Measurements from ENCODE around the gene TTLL13. TPM values are rescaled to one million over a fixed set of nuclear protein-coding genes. Genes with fewer than 3 reads are reported as not detected.
"Not testable (repeated sequence)": the region's sequence is repeated elsewhere in the genome, so short reads cannot be mapped to it uniquely, and the experiment has no call there.

TTLL13 gene
- total RNA-seq, 2 experiments from 2014 or later: 0.45 to 0.58 TPM

DNA sequence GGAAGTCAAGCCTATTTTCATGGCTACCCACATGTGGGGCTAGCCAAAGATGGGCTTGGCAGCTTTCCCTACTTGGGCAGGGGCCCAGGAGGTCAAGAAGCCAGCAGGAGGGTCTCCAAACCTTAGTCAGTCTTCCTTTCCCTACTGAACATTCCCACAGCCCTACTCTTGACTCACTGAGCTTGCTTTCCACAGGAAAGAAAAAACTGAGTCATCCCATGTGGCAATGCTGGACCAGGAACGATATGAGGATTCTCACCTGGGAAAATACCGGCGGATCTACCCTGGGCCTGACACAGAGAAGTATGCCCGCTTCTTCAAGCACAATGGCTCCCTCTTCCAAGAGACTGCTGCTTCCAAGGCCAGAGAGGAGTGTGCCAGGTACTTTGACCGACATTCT is 12.5 kb downstream of the TTLL13 start:
- H3K4me1 Mint-ChIP-seq: peaks cover 51% of the 10 kb centered on the region
- no peaks in the 10 kb centered on the region for H3K9me3 Mint-ChIP-seq
- no peak overlapping the region for H3K4me3 Mint-ChIP-seq
- H3K27me3 Mint-ChIP-seq: no peaks in the 10 kb centered on the region
- H3K36me3 Mint-ChIP-seq (ENCODE audit: low read depth): peaks cover 5% of the 10 kb centered on the region
- ChIA-PET POLR2A (interaction anchor here (1.5 to 4.4 kb wide), 2 partner anchors 28 to 30 kb away, joined by 5 to 27 read pairs; partner anchors contain the start of genes CIB1 and GDPGP1), CTCF (interaction anchor here (1.8 to 2.0 kb wide), 2 partner anchors 13 to 31 kb away, joined by 4 to 6 read pairs; partner anchors contain the start of gene TTLL13)
- no peak overlapping the region for H3K27ac Mint-ChIP-seq
- no peak for DNase-seq

DNA sequence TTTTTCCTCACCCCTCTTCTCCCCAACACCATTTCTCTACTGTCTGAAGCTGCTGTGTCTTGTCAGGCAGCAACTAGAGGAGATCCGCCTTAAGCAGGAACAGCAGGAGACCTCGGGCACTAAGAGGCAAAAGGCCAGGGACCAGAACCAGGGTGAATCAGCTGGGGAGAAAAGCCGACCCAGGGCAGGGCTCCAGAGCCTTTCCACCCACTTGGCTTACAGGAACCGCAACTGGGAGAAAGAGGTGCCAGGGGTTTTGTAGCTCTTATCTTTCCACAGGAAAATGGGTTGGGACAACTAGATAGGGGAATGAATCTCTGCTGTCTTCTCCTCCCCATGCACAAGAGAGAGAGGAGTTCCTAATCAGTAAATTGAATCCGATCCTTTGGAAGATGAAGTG is 13.1 kb downstream of the TTLL13 start:
- no peak for DNase-seq
- CTCF ChIA-PET: no interaction called here

DNA sequence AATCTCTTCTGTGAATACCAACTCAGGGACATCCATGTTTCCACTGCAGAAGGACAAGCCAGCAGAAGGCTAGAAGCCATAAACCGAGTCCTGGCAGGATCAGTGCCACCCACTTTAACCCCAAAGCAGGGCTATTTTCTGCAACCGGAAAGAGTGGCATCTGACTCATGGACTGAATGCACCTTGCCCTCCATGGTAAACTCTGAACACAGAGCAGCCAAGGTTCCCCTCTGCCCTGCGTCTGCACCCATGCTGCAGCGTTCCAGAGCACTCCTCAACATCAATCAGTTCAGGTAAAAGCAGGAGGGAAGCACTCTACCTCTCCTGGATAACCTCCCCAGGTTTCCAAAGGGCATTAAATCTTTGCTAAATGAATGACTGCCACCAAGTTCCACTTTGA is 15.3 kb downstream of the TTLL13 start:
- peaks cover 48% of the 10 kb centered on the region for H3K4me1 Mint-ChIP-seq
- ChIA-PET CTCF (no interaction called here), POLR2A (no interaction called here)
- no peaks in the 10 kb centered on the region for H3K9me3 Mint-ChIP-seq
- H3K27me3 Mint-ChIP-seq: no peaks in the 10 kb centered on the region
- H3K27ac Mint-ChIP-seq: peak overlapping the region; percentile 90
- peak overlapping the region; percentile 87 for H3K4me3 Mint-ChIP-seq
- peak; percentile 61 for DNase-seq
- H3K36me3 Mint-ChIP-seq (ENCODE audit: low read depth): peaks cover 21% of the 10 kb centered on the region

More for the DNA sequence above, 13.1 kb downstream of the TTLL13 start:
- peaks cover 52% of the 10 kb centered on the region for H3K4me1 Mint-ChIP-seq
- POLR2A ChIA-PET: interaction anchor here (1.5 to 4.4 kb wide), 2 partner anchors 29 to 31 kb away, joined by 5 to 27 read pairs; partner anchors contain the start of genes CIB1 and GDPGP1
- H3K27me3 Mint-ChIP-seq: no peaks in the 10 kb centered on the region
- H3K4me3 Mint-ChIP-seq: no peak overlapping the region
- H3K9me3 Mint-ChIP-seq: no peaks in the 10 kb centered on the region
- peaks cover 6% of the 10 kb centered on the region for H3K36me3 Mint-ChIP-seq (ENCODE audit: low read depth)
- H3K27ac Mint-ChIP-seq: no peak overlapping the region

DNA sequence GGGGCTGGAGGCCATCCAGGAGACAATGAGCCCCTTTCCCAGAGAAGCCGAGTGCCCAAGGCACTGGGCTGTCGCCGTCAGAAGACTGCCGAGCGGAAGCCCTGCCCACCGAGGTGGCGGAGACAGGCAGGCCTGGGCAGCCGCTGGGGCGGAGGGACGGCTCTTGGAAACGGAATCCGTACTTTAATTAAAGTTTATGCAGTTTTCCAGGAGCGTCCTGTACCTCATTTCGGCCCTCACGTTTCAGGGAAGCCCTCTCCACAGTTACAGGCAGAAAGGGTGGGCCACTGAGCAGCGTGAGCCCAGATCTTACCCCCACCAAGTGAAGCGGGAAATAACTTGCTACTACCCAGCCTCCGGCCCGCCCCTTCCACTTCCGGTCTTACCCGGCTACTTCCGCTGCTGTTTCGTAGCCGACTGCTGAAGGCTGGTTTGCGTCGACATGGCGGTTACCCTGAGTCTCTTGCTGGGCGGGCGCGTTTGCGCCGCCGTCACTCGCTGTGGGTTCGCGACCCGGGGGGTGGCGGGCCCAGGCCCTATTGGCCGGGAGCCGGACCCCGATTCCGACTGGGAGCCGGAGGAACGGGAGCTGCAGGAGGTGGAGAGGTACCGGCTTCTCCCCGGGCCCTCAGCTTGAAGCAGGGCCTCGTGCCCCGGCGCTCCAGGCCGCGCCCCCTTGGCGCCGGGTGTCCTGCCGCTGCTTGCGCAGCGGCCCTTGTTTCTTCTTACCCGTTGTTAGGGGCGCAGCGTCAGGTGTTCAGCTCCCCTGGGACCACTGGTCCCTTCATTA is 16.1 kb downstream of the TTLL13 start, which contains the start of gene NGRN:
Gene NGRN, plus strand, starts transcription at position 402 of the 790 bp plus-strand sequence. Its CDS starts 41 bp downstream, at position 443.
- peak within 1 kb of the TSS; percentile 87 for H3K4me3 Mint-ChIP-seq
- CTCF ChIA-PET: interaction anchor here (0.9 to 1.1 kb wide), 4 partner anchors 28 to 670 kb away, joined by 3 to 6 read pairs (median 4); partner anchors contain the start of genes CIB1 and GDPGP1
- no peaks in the 10 kb centered on the region for H3K9me3 Mint-ChIP-seq
- H3K27ac Mint-ChIP-seq: peak within 1 kb of the TSS; percentile 90
- no peaks in the 10 kb centered on the region for H3K27me3 Mint-ChIP-seq
- H3K36me3 Mint-ChIP-seq (ENCODE audit: low read depth): peaks cover 29% of the 10 kb centered on the region
- peak; percentile 94 for DNase-seq
- POLR2A ChIA-PET: interaction anchor here (0.6 to 4.0 kb wide), 23 partner anchors 10 to 670 kb away, joined by 3 to 99 read pairs (median 6); partner anchors contain the start of genes AP3S2, CIB1, GDPGP1 and IDH2
- H3K4me1 Mint-ChIP-seq: peaks cover 50% of the 10 kb centered on the region

DNA sequence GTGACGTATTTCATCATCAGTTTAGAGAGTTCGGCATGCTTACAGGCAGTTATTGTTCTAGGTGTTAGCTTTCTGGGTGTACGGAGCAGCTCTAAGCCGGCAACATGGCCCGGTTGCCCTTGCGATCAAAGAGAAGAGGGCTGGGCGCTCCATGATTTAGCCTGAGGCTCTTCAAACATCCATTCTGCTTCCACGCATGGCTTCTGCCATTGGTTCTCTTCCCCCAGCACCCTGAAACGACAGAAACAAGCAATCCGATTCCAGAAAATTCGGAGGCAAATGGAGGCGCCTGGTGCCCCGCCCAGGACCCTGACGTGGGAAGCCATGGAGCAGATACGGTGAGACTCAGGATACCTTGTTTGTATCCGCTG is 16.7 kb downstream of the TTLL13 start:
- DNase-seq: peak; percentile 63
- Mint-ChIP-seq H3K36me3 (ENCODE audit: low read depth) (peaks cover 34% of the 10 kb centered on the region), H3K27me3 (no peaks in the 10 kb centered on the region), H3K27ac (peak overlapping the region; percentile 90), H3K4me3 (peak overlapping the region; percentile 87), H3K9me3 (no peaks in the 10 kb centered on the region), H3K4me1 (peaks cover 55% of the 10 kb centered on the region)
- ChIA-PET POLR2A (interaction anchor here (0.6 to 4.0 kb wide), 23 partner anchors 10 to 669 kb away, joined by 3 to 99 read pairs (median 6); partner anchors contain the start of genes AP3S2, CIB1, GDPGP1 and IDH2), CTCF (interaction anchor here (0.9 to 1.1 kb wide), 4 partner anchors 27 to 669 kb away, joined by 3 to 6 read pairs (median 4); partner anchors contain the start of genes CIB1 and GDPGP1)

DNA sequence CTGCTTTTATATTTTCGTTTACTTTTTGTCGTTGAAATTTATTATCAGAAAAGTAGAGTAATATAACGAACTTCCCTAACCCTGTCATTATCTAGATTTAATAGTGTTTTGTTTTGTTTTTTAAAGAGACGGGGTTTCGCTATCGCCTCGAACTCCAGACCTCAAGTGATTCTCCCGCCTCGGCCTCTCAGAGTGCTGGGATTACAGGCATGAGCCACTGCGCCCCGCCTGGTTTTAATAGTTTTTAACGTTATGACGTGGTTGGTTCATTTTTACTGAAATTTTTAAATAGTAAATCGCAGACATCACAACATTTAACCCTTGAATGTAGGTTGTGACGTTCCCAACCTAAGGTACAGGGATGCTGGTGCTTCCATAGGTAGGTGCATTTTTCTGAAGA is 17.1 kb downstream of the TTLL13 start:
- POLR2A ChIA-PET: interaction anchor here (0.9 to 4.0 kb wide), 15 partner anchors 9 to 688 kb away, joined by 3 to 99 read pairs (median 7); partner anchors contain the start of genes CIB1, GDPGP1, IDH2 and RCCD1

DNA sequence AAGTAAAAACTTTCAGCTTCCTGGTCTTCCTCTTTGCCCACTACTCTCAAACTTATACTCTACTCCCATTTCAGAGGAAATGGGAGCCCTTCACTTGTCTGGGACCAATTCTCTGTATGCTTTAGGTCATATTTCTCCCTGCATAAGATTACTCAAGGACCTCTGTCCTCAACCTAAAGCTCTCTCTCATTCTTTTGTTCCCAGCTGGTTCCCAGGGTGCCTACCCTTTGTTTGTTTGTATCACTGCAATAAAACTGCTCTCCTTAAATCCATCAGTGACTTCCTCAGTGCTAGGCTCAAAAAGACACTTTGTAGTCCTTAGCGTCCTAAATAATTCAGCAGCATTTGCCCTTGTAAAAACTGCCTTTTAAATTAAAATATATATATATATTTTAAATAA is 19.1 kb downstream of the TTLL13 start:
- no peaks in the 10 kb centered on the region for H3K9me3 Mint-ChIP-seq
- POLR2A ChIA-PET: interaction anchor here (0.6 to 4.0 kb wide), 3 partner anchors 36 to 162 kb away, joined by 3 to 99 read pairs (median 4); partner anchors contain the start of genes CIB1 and GDPGP1

More for the DNA sequence above, 17.1 kb downstream of the TTLL13 start:
- H3K4me1 Mint-ChIP-seq: peaks cover 59% of the 10 kb centered on the region
- peaks cover 38% of the 10 kb centered on the region for H3K36me3 Mint-ChIP-seq (ENCODE audit: low read depth)
- peak; percentile 38 for DNase-seq
- CTCF ChIA-PET: interaction anchor here (1.1 kb wide), 2 partner anchors 27 to 33 kb away, joined by 4 to 6 read pairs; partner anchors contain the start of genes CIB1 and GDPGP1
- no peaks in the 10 kb centered on the region for H3K9me3 Mint-ChIP-seq
- no peaks in the 10 kb centered on the region for H3K27me3 Mint-ChIP-seq
- peak overlapping the region; percentile 87 for H3K4me3 Mint-ChIP-seq
- peak overlapping the region; percentile 90 for H3K27ac Mint-ChIP-seq

DNA sequence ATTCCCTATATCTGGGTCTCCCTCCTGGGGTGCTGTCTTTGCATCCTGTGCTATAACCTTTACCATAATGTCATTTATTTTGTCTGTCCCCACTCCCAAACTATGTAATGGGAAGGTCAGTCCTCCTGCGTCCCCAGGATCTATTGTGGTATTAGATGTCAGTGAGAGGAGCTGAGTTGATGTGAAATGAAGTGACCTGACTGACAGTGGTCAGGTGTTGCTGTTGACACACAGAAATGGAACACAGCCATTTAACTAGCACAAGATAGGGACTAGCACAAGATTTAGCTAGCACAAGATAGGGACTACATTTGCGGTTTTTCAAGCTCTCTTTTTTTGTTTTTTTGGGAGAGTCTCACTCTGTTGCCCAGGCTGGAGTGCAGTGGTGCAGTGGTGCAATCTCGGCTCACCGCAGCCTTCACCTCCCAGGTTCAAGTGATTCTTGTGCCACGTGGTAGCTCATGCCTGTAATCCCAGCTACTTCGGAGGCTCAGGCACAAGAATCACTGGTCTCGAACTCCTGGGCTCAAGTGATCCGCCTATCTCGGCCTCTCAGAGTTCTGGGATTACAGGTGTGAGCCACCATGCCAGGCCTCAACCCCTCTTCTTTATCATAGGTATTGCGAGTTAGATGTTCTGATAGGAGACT is 21.3 kb downstream of the TTLL13 start:
- H3K4me3 Mint-ChIP-seq: no peak overlapping the region
- ChIA-PET CTCF (interaction anchor here (0.8 to 1.0 kb wide), 2 partner anchors 22 to 31 kb away, joined by 3 to 7 read pairs; no protein-coding TSS in a partner anchor), POLR2A (interaction anchor here (0.8 to 1.0 kb wide), 2 partner anchors 11 to 661 kb away, joined by 3 read pairs; partner anchors contain the start of gene HDDC3)
- peak overlapping the region; percentile 32 for H3K27ac Mint-ChIP-seq
- peaks cover 61% of the 10 kb centered on the region for H3K36me3 Mint-ChIP-seq (ENCODE audit: low read depth)
- H3K9me3 Mint-ChIP-seq: no peaks in the 10 kb centered on the region
- DNase-seq: no peak
- no peaks in the 10 kb centered on the region for H3K27me3 Mint-ChIP-seq
- H3K4me1 Mint-ChIP-seq: peaks cover 51% of the 10 kb centered on the region

More for the DNA sequence above, 19.1 kb downstream of the TTLL13 start:
- no peaks in the 10 kb centered on the region for H3K27me3 Mint-ChIP-seq
- H3K4me3 Mint-ChIP-seq: peak overlapping the region; percentile 23
- no peak overlapping the region for H3K27ac Mint-ChIP-seq
- CTCF ChIA-PET: interaction anchor here (0.8 to 1.9 kb wide), 5 partner anchors 25 to 125 kb away, joined by 3 to 11 read pairs (median 4); partner anchors contain the start of genes CIB1 and GDPGP1
- H3K36me3 Mint-ChIP-seq (ENCODE audit: low read depth): peaks cover 51% of the 10 kb centered on the region
- DNase-seq: no peak
- H3K4me1 Mint-ChIP-seq: peaks cover 62% of the 10 kb centered on the region

DNA sequence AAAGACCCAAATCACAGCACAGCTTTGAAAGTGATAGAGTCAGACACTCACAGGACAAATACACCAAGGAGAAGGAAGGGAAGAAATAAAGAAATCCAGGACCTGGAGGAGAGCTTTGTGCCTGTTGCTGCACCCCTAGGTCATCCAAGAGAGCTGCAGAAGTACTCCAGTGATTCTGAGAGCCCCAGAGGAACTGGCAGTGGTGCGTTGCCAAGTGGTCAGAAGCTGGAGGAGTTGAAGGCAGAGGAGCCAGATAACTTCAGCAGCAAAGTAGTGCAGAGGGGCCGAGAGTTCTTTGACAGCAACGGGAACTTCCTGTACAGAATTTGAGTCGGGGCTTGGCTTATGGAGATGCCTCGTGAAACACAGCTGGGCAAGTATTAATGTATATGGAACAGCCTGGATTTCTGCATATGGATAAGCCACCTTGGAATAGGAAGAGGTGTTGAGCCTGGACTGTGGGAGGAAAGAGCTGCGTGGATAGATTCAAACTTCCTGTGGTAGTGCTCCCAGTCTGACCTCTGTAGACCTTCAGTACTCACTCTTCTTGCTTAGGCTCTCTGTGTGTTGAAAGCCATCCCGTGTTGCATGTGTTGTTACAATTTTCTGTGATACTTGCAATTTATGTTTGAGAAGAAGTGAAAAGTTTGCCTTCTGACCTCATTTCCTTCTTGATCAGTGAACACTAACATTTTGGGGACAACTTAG is 22.3 kb downstream of the TTLL13 start:
- POLR2A ChIA-PET: interaction anchor here (1.0 kb wide), 1 partner anchor 663 kb away, joined by 3 read pairs; the partner anchor contains the start of gene UNC45A
- Mint-ChIP-seq H3K4me1 (peaks cover 49% of the 10 kb centered on the region), H3K27me3 (no peaks in the 10 kb centered on the region), H3K27ac (peak overlapping the region; percentile 37), H3K9me3 (no peaks in the 10 kb centered on the region), H3K4me3 (no peak overlapping the region), H3K36me3 (ENCODE audit: low read depth) (peaks cover 65% of the 10 kb centered on the region)
- CTCF ChIA-PET: interaction anchor here (0.6 kb wide), 1 partner anchor 98 kb away, joined by 3 read pairs; no protein-coding TSS in a partner anchor
- no peak for DNase-seq

DNA sequence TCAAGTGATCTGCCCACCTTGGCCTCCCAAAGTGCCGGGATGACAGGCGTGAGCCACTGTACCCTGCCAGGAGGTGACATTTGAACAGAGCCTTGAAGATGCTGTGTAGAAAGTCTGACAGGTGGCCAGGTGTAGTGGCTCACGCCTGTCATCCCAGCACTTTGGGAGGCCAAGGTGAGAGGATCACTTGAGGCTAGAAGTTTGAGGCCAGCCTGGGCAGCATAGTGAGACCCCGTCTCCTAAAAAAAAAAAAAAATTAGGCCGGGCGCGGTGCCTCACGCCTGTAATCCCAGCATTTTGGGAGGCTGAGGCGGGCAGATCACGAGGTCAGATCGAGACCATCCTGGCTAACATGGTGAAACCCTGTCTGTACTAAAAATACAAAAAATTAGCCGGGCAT is 29.1 kb downstream of the TTLL13 start:
- H3K9me3 Mint-ChIP-seq, H3K4me3 Mint-ChIP-seq, H3K4me1 Mint-ChIP-seq, H3K27ac Mint-ChIP-seq, POLR2A ChIA-PET, H3K27me3 Mint-ChIP-seq, DNase-seq: not testable (repeated sequence)
- H3K36me3 Mint-ChIP-seq (ENCODE audit: low read depth): peaks cover 17% of the 10 kb centered on the region
- CTCF ChIA-PET: interaction anchor here (0.9 to 1.4 kb wide), 2 partner anchors 15 to 203 kb away, joined by 3 to 9 read pairs; no protein-coding TSS in a partner anchor

DNA sequence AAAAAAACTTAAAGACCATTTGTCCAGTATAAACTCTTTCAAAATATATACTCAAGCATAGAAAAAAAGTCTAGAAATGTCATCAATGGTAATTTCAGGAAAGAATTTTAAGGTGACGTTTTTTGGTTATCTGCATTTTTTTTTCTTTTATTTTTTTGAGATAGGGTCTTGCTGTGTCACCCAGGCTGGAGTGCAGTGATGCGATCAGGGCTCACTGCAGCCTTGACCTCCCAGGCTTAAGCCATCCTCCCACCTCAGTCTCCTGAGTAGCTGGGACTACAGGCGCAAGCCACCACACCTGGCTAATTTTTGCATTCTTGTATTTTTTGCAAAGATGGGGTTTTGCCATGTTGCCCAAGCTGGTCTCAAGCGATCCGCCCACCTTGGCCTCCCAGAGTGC is 31.4 kb downstream of the TTLL13 start:
- H3K27ac Mint-ChIP-seq; H3K9me3 Mint-ChIP-seq; H3K27me3 Mint-ChIP-seq; H3K4me1 Mint-ChIP-seq; DNase-seq; H3K4me3 Mint-ChIP-seq; H3K36me3 Mint-ChIP-seq (ENCODE audit: low read depth): not testable (repeated sequence)
- POLR2A ChIA-PET: interaction anchor here (0.6 kb wide), 1 partner anchor 22 kb away, joined by 4 read pairs; no protein-coding TSS in a partner anchor
- CTCF ChIA-PET: interaction anchor here (1.2 to 1.7 kb wide), 2 partner anchors 15 to 21 kb away, joined by 3 to 4 read pairs; no protein-coding TSS in a partner anchor

DNA sequence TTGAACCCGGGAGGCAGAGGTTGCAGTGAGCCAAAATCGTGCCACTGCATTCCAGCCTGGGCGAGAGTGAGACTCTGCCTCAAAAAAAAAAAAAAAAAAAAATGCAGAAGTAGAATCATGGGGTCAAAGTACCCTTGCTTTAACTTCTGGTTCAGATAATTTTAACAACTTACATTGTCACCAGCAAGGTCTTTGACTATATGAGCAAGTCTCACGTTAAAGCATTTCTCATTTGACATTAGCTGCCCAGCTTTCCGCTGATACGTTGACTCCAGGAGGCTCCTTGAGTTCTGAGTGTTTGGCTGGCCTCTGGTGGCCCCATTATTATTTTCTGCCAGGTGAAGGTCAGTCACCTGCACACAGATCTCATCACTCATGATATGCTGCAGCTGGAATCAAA is 32.3 kb downstream of the TTLL13 start:
- H3K27me3 Mint-ChIP-seq; DNase-seq; H3K9me3 Mint-ChIP-seq; H3K36me3 Mint-ChIP-seq (ENCODE audit: low read depth); H3K4me3 Mint-ChIP-seq; POLR2A ChIA-PET; H3K4me1 Mint-ChIP-seq; H3K27ac Mint-ChIP-seq: not testable (repeated sequence)
- CTCF ChIA-PET: interaction anchor here (1.1 to 2.6 kb wide), 2 partner anchors 12 to 149 kb away, joined by 3 to 13 read pairs; no protein-coding TSS in a partner anchor
